ENCODE results near the gene PSMA2. TPM values are rescaled to one million over a fixed set of nuclear protein-coding genes. Genes with fewer than 3 reads are reported as not detected.

Gene PSMA2
- total and polyA plus RNA-seq, 2 donors (not counting 3 experiments of a cell fraction or from before 2014, with no cell fraction given) = 107 to 118 TPM

DNA sequence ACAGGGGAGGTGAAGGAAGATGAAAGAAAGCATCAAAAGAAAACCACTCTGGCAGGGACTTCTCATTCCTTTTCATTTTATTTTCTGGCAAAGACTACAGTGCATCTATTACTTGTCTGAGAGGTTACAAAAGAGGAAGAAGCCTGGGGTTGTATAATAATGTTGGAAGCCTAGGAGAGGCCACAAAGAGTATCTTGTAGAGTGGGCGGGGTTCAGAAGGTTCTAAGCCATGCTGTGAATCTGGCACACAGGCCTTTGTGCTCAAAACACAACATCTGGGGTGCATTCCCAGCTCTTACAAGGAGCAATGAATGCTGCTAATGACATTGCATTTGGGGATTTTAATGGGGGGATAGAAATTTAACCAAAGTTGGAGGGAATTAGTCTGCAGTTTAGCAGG, 49.6 kb upstream of the PSMA2 start:
- Histone ChIP-seq H3K27ac (ENCODE audit: insufficient read depth, low read depth, low read length) (no peak overlapping the region), H3K79me2 (ENCODE audit: control insufficient read depth, insufficient read depth, low read length) (no peaks in the 10 kb centered on the region), H2AFZ (ENCODE audit: low read depth, low read length) (no peak overlapping the region), H3K36me3 (ENCODE audit: control insufficient read depth in 2 of 2, extremely low read depth in 1 of 2, insufficient read depth in 2 of 2, low read length in 2 of 2) (no peaks in the 10 kb centered on the region), H3K4me2 (ENCODE audit: insufficient read depth, low read length) (no peak overlapping the region), H3K9me3 (replicated peaks; ENCODE audit: control insufficient read depth, insufficient read depth, low read length) (no peaks in the 10 kb centered on the region), H3K9me1 (replicated peaks; ENCODE audit: control insufficient read depth, extremely low read depth, insufficient read depth, low read length) (no peaks in the 10 kb centered on the region), H3K27me3 (ENCODE audit: control insufficient read depth in 2 of 2, insufficient read depth in 2 of 2, low read length in 2 of 2) (peaks cover 0 to 1% of the 10 kb centered on the region in 2 experiments), H3K4me1 (ENCODE audit: control insufficient read depth, extremely low read depth, insufficient read depth, low read length) (no peaks in the 10 kb centered on the region), H3K9ac (replicated peaks; ENCODE audit: extremely low read depth, insufficient read depth, low read length) (no peak overlapping the region), H4K20me1 (replicated peaks; ENCODE audit: control insufficient read depth, extremely low read depth, insufficient read depth, low read length) (no peaks in the 10 kb centered on the region), H3K4me3 (replicated peaks in 1 of 3; ENCODE audit: insufficient read depth in 1 of 3, low read depth in 1 of 3, low read length in 3 of 3) (no peak overlapping the region)
- ChIA-PET POLR2A (no interaction called here), CTCF (interaction anchor here (1.7 kb wide), 1 partner anchor 9 kb away, joined by 5 read pairs; no protein-coding TSS in a partner anchor)
- dilution Hi-C loops (cut with MboI; ENCODE audit: extremely low pct_ligation_motif_present, low sequenced_read_pairs) = loop anchor here (25.0 kb wide), 1 partner anchor 331 kb away; no protein-coding TSS in a partner anchor
- no peak for DNase-seq (ENCODE audit: low read depth, low spot score)
- intact Hi-C loops (cut with micrococcal nuclease) = no loop called here
- BruUV-seq (replicated peaks) = no TSS peak
- TF ChIP-seq CTCF (IDR thresholded peaks at IDR 0.05; ENCODE audit: extremely low read depth in 1 of 2, insufficient read depth in 1 of 2, low read depth in 1 of 2, low read length in 2 of 2) (no peak), MAX (IDR thresholded peaks at IDR 0.05; ENCODE audit: insufficient read depth, insufficient read length) (no peak), GATA2 (IDR thresholded peaks at IDR 0.05; ENCODE audit: insufficient read depth, insufficient read length, low read depth, low read length) (no peak), POLR2AphosphoS5 (IDR thresholded peaks at IDR 0.05; ENCODE audit: insufficient read depth, low read depth, low read length) (no peak), POLR2A (IDR thresholded peaks at IDR 0.05; ENCODE audit: low read depth, low read length) (no peak), JUN (IDR thresholded peaks at IDR 0.05; ENCODE audit: borderline replicate concordance, insufficient read depth, insufficient read length, low read depth) (no peak), FOS (IDR thresholded peaks at IDR 0.05; ENCODE audit: borderline replicate concordance, insufficient read depth, low read length) (no peak), MYC (IDR thresholded peaks at IDR 0.05; ENCODE audit: low read depth, low read length) (no peak), EZH2 (IDR thresholded peaks at IDR 0.05; ENCODE audit: borderline replicate concordance, low read depth, low read length, severe bottlenecking) (no peak)
- no peak for FAIRE-seq
